ENCODE data around the gene MAFG. TPM values are rescaled to one million over a fixed set of nuclear protein-coding genes. Genes with fewer than 3 reads are reported as not detected.

MAFG gene
- total and polyA plus RNA-seq, 2 of the 13 experiments (the other 11 are each of a cell fraction or from before 2014, with no cell fraction given), result 14.5 to 20.0 TPM

DNA sequence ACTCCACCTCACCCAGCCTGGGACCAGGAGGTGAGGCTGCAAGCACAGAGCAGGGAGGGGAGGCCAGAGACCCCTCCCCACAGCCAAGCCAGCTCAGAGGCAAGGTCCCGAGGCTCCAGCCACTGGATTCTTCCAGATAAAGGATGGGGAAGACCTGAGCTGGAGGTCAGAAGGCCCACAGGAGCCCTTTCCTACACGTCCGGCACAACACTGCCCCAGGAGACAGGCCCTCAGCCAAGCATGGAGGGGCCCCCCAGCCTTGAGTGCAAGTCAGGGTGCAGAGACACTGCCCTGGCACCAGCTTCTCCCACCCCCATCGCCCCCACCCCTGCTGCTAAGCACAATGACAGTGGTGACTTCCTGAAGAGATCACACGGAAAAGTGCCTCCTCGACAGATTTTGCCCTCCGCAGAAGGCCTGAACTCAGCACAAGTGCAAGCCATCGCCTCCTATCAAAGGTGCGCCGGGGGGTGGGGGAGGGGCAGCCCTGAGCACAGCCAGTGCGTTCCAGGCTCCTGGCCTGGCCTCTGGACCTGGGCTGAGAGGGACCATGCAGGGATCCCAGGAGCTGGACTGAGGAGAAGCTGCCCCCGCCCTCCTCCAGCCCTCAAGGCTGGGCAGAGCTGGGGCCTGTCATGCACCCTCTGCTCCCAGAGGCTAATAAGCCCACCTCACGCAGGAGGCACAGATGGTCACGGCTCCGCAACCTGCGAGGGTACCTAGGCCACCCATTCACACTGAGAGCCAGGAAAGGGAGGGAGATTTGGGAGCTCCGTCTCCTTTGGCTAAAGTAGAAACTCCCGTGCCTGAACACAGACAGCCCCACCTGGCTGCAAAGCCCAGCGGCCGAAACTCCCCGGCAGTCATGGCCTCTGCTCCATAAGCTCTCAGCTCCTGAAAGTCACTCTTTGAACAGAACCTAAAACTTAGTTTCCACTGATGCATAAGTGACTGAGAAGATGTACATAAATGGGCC is 2.7 kb downstream of the MAFG start (continued):
- TF ChIP-seq, protein P1, sequence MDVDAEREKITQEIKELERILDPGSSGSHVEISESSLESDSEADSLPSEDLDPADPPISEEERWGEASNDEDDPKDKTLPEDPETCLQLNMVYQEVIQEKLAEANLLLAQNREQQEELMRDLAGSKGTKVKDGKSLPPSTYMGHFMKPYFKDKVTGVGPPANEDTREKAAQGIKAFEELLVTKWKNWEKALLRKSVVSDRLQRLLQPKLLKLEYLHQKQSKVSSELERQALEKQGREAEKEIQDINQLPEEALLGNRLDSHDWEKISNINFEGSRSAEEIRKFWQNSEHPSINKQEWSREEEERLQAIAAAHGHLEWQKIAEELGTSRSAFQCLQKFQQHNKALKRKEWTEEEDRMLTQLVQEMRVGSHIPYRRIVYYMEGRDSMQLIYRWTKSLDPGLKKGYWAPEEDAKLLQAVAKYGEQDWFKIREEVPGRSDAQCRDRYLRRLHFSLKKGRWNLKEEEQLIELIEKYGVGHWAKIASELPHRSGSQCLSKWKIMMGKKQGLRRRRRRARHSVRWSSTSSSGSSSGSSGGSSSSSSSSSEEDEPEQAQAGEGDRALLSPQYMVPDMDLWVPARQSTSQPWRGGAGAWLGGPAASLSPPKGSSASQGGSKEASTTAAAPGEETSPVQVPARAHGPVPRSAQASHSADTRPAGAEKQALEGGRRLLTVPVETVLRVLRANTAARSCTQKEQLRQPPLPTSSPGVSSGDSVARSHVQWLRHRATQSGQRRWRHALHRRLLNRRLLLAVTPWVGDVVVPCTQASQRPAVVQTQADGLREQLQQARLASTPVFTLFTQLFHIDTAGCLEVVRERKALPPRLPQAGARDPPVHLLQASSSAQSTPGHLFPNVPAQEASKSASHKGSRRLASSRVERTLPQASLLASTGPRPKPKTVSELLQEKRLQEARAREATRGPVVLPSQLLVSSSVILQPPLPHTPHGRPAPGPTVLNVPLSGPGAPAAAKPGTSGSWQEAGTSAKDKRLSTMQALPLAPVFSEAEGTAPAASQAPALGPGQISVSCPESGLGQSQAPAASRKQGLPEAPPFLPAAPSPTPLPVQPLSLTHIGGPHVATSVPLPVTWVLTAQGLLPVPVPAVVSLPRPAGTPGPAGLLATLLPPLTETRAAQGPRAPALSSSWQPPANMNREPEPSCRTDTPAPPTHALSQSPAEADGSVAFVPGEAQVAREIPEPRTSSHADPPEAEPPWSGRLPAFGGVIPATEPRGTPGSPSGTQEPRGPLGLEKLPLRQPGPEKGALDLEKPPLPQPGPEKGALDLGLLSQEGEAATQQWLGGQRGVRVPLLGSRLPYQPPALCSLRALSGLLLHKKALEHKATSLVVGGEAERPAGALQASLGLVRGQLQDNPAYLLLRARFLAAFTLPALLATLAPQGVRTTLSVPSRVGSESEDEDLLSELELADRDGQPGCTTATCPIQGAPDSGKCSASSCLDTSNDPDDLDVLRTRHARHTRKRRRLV (CRISPR knock-in tag; IDR thresholded peaks at IDR 0.05), result no peak
- TF ChIP-seq, protein P2, sequence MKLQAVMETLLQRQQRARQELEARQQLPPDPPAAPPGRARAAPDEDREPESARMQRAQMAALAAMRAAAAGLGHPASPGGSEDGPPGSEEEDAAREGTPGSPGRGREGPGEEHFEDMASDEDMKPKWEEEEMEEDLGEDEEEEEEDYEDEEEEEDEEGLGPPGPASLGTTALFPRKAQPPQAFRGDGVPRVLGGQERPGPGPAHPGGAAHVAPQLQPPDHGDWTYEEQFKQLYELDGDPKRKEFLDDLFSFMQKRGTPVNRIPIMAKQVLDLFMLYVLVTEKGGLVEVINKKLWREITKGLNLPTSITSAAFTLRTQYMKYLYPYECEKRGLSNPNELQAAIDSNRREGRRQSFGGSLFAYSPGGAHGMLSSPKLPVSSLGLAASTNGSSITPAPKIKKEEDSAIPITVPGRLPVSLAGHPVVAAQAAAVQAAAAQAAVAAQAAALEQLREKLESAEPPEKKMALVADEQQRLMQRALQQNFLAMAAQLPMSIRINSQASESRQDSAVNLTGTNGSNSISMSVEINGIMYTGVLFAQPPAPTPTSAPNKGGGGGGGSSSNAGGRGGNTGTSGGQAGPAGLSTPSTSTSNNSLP (IDR thresholded peaks at IDR 0.05; ENCODE audit: low read depth, low read length), result no peak
- TF ChIP-seq ZNF484 (CRISPR knock-in tag; IDR thresholded peaks at IDR 0.05; ENCODE audit: borderline replicate concordance, low read depth) (no peak), RXRA (CRISPR knock-in tag; IDR thresholded peaks at IDR 0.05) (peak; percentile 67), ZNF775 (CRISPR knock-in tag; IDR thresholded peaks at IDR 0.05; ENCODE audit: borderline replicate concordance) (no peak), TEAD2 (CRISPR knock-in tag; IDR thresholded peaks at IDR 0.05) (no peak), TOPORS (CRISPR knock-in tag; IDR thresholded peaks at IDR 0.05) (no peak), SMYD3 (CRISPR knock-in tag; IDR thresholded peaks at IDR 0.05) (no peak), REXO4 (CRISPR knock-in tag; IDR thresholded peaks at IDR 0.05; ENCODE audit: borderline replicate concordance) (no peak), MAZ (IDR thresholded peaks at IDR 0.05; ENCODE audit: borderline replicate concordance, low read depth, low read length) (no peak), MAZ (CRISPR knock-in tag; IDR thresholded peaks at IDR 0.05; ENCODE audit: low read depth) (0 out of 2 replicates have a peak, but pooled peaks have one; percentile 27), ZNF792 (CRISPR knock-in tag; IDR thresholded peaks at IDR 0.05) (no peak), ZFX (CRISPR knock-in tag; IDR thresholded peaks at IDR 0.05; ENCODE audit: low read depth) (peak; percentile 83), PHF21A (CRISPR knock-in tag; IDR thresholded peaks at IDR 0.05) (peak; percentile 59; the same call in 1 of the 2 replicates), PLRG1 (conservative IDR thresholded peaks at IDR 0.05) (no peak), REPIN1 (CRISPR knock-in tag; IDR thresholded peaks at IDR 0.05; ENCODE audit: borderline replicate concordance, low read depth) (no peak), DPF2 (CRISPR knock-in tag; IDR thresholded peaks at IDR 0.05; ENCODE audit: borderline replicate concordance, low read depth) (peak; percentile 46; the same call in 1 of the 2 replicates), ZNF761 (CRISPR knock-in tag; conservative IDR thresholded peaks at IDR 0.05) (0 out of 2 replicates have a peak, but pooled peaks have one; percentile 75), CHD4 (IDR thresholded peaks at IDR 0.05; ENCODE audit: borderline replicate concordance, low read length) (no peak)
- TF ChIP-seq, protein P3, sequence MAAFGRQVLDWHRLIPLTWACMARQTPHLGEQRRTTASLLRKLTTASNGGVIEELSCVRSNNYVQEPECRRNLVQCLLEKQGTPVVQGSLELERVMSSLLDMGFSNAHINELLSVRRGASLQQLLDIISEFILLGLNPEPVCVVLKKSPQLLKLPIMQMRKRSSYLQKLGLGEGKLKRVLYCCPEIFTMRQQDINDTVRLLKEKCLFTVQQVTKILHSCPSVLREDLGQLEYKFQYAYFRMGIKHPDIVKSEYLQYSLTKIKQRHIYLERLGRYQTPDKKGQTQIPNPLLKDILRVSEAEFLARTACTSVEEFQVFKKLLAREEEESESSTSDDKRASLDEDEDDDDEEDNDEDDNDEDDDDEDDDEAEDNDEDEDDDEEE (CRISPR knock-in tag; IDR thresholded peaks at IDR 0.05), result no peak

Data from HepG2 (cell line).